ENCODE results near the gene H1-8. TPM values are rescaled to one million over a fixed set of nuclear protein-coding genes. Genes with fewer than 3 reads are reported as not detected.

Gene H1-8
- total RNA-seq, 1 experiment from 2014 or later = not detected

- Histone ChIP-seq H2AK5ac (ENCODE audit: insufficient read length, low read length) (no peak overlapping the region), H3T11ph (ENCODE audit: low read length) (no peak overlapping the region), H2BK20ac (ENCODE audit: low read depth, low read length, poor library complexity, severe bottlenecking) (no peak overlapping the region), H3K23me2 (ENCODE audit: insufficient read length, low read depth, low read length, poor library complexity, severe bottlenecking) (no peaks in the 10 kb centered on the region), H4K91ac (ENCODE audit: insufficient read length, low read depth, low read length) (no peak overlapping the region), H3K27me3 (ENCODE audit: insufficient read depth, low read length) (no peaks in the 10 kb centered on the region), H4K8ac (replicated peaks; ENCODE audit: insufficient read length, low read depth, low read length) (no peak overlapping the region), H2BK15ac (ENCODE audit: low read depth, low read length) (no peak overlapping the region), H3K14ac (ENCODE audit: insufficient read depth, low read length) (no peak overlapping the region), H2BK120ac (ENCODE audit: low read depth, low read length, poor library complexity, severe bottlenecking) (no peak overlapping the region), H3K4me1 (ENCODE audit: insufficient read depth, low read length) (peaks cover 12% of the 10 kb centered on the region; the same call in 1 of the 2 replicates), H3K79me2 (ENCODE audit: insufficient read depth, low read length) (no peaks in the 10 kb centered on the region; the same call in 1 of the 2 replicates), H3K4me2 (ENCODE audit: insufficient read depth, insufficient read length, low read length) (no peak overlapping the region), H2BK12ac (ENCODE audit: insufficient read length, low read depth, low read length) (no peak overlapping the region), H2BK5ac (ENCODE audit: insufficient read length, low read length) (no peak overlapping the region), H4K20me1 (ENCODE audit: control insufficient read depth, insufficient read depth, insufficient read length) (no peaks in the 10 kb centered on the region), H3K9me3 (ENCODE audit: control insufficient read depth, low read depth, low read length) (no peaks in the 10 kb centered on the region), H4K5ac (ENCODE audit: insufficient read length, low read depth, low read length) (no peak overlapping the region), H3K18ac (ENCODE audit: insufficient read length, low read depth, low read length) (no peak overlapping the region), H2AFZ (ENCODE audit: low read length) (no peak overlapping the region), H3K27ac (ENCODE audit: insufficient read length, low read depth, low read length) (no peak overlapping the region), H3K23ac (ENCODE audit: insufficient read length, low read depth, low read length) (no peak overlapping the region), H3K9ac (ENCODE audit: extremely low read depth, insufficient read length, low read length) (no peak overlapping the region), H3K4ac (ENCODE audit: low read depth, low read length) (no peak overlapping the region), H3K79me1 (ENCODE audit: insufficient read depth, low read depth, low read length, poor library complexity, severe bottlenecking) (no peaks in the 10 kb centered on the region), H3K56ac (ENCODE audit: insufficient read length, low read depth, low read length) (no peak overlapping the region)
- H3K9me3 Mint-ChIP-seq = peaks cover 0 to 2% of the 10 kb centered on the region in 2 experiments; a peak in 1 of 5 replicates
- H3K27me3 Mint-ChIP-seq (ENCODE audit: low read depth) = no peaks in the 10 kb centered on the region
- no peaks in the 10 kb centered on the region; a peak in 1 of 7 replicates for H3K36me3 Mint-ChIP-seq (ENCODE audit: insufficient read depth in 1 of 3, low read depth in 3 of 3)
- H3K4me3 Mint-ChIP-seq = peak overlapping the region in 1 of 2 experiments; percentile 52; a peak in 1 of 5 replicates
- peak overlapping the region in 1 of 3 experiments; percentile 35; a peak in 2 of 7 replicates for H3K27ac Mint-ChIP-seq
- no CpG with 5 or more reads among the region's 10 CpGs for WGBS (ENCODE audit: extremely low coverage, insufficient read length, low lambda C conversion rate)
- no peak for DNase-seq
- peaks cover 59 to 82% of the 10 kb centered on the region in 2 experiments for H3K4me1 Mint-ChIP-seq
- TF ChIP-seq CTCF (conservative IDR thresholded peaks at IDR 0.05) = no peak
Measured at GRCh38 chr3:129594409-129594808, 51.4 kb downstream of the H1-8 start.

Data from H9 (cell line).